Measurements from ENCODE around the gene C19orf47.

C19orf47 gene

DNA sequence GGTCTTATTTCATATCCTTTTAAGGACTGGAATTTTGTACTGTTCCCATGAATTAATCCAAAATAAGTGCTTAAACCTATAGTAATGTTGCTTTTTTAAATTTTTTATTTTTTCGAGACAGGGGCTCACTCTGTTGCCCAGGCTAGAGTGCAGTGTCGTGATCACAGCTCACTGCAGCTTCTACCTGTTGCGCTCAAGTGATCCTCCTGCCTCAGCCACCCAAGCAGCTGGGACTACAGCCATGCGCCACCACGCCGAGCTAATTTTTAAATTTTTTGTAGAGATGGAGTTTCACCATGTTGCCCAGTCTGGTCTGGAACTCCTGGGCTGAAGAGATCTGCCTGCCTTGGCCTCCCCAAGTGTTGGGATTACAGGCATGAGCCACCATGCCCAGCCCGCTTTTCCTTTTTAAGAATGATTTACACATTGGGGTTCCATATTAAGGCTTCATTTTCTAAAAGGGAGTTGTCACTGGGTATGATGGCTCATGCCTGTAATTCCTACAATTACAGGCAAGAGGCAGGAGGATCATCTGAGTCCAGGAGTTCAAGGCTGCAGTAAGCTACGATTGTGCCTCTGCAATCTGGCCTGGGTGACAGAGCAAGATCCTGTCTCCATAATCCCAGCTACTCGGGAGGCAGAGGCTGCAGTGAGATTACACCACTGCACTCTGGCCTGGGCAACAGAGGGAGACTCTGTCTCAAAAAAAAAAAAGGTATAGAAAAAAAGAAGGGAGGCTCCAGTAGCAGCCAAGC lies 34.8 kb downstream of the C19orf47 start:
- no peak for DNase-seq

DNA sequence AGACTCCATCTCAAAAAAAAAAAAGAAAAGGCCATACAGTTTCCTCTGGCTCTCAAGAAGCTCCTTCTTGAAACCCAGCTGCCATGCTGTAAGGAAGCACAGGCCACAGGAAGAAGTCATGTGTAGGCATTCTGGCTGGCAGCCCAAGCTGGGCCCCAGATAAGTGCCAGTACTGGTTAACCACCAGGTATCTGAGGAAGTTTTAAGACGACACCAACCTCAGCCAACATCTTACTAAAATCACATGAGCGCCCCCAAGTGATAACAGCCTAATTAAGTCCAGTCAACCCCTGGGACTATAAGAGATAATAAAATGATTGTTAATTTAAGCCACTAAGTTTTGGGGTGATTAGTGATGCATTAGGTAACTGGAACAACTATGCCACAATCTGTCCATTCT lies 35.7 kb downstream of the C19orf47 start:
- DNase-seq, result no peak

DNA sequence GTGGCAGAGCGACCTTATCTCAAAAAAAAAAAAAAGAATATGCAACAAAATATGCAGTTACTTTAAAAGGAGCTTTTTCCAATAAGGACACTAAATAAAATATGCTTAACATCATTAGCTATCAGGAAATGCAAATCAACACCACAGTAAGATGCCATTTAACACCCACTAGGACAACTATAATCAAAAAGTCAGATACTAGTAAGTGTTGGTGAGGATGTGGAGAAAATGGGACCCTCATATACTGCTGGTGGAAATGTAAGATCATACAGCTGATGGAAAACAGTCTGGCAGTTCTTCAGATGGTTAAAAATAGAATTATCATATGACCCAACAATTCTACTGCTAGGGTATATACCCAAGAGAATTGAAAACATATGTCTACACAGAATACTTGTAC lies 38.5 kb downstream of the C19orf47 start:
- no peak for DNase-seq

DNA sequence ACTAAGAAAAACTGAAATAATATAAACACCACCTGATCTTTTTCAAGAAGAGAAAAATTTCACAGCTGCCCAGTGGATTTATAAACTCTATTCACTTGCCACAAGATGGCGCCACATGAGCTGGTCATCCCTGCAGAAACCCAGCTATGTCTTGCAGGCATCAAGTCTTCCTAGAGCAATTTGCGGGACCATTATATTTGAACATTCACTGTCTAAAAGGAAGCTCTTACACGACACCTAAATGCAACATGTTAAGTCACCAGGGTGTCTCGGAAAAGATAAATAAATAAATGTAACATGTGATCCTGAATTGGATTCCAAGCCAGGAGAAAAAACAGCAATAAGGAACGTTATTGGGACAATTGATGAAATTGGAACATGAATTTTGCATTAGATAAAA lies 42.8 kb downstream of the C19orf47 start:
- DNase-seq, result peak; percentile 85

DNA sequence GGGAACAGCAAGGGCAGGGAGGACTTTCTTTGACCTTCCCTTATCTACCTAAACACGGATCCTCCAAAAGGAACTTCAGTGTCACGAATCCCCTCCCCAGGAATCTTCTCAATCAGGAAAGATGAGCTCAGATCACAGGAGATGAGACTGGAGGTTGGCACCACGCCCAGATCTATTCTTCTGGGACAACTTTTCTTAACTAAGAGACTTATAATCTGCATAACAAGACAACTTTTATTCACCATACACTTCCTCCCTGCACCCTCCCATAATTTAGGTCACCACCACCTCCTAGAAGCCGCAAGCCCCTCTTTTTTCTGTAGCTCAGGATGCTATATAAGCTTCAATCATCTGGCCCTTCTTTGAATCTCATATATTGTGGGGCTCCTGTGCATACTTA lies 43.9 kb downstream of the C19orf47 start:
- no peak for DNase-seq

DNA sequence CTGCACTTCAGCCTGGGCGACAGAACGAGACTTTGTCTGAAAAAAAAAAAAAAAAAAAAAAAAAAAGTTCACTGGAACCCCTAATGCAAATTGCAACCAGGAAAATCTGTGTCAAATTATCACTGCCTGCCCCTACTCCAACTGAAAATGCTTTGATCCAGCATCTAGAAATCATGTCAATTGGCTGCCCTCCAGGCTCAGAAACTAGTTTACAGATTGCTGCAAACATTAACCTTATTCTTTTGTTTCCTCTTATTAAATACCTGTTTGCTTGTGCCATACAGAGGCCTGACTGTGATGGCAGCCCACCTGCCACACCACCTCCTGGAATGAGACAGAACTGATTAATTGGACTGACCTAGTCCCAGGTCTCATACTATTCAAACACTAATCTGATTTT lies 44.4 kb downstream of the C19orf47 start:
- no peak for DNase-seq

DNA sequence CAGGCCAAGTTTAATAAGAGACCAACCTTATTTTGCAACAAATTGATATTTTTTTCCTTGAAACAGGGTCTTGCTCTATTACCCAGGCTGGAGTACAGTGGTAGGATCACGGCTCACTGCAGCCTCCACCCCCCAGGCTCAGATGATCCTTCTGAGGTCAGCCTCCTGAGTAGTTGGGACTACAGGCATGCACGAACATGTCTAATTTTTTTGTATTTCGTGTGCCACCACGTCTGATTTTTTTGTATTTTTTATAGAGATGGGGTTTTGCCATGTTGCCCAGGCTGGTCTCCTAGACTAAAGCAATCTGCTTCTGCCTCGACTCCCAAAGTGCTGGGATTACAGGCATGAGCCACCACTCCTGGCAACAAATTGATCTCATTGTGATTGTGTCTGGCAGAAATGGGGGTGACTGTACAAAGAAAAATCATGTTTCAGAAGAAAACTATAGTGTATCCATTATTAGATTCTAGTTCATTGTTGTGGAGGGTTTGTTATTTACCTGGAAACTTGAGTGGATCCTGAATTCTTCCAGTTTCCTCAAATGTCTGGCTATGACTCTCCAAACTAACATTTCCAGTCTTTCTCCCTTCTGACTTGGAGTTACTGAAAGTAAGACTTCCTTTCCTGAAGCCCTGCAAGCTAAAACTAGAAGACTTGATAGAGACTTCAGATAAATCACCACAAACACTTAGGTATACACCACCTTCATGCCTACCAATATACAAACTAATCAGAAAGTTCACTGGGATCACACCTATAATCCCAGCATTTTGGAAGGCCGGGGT lies 45.8 kb downstream of the C19orf47 start:
- no peak for DNase-seq

DNA sequence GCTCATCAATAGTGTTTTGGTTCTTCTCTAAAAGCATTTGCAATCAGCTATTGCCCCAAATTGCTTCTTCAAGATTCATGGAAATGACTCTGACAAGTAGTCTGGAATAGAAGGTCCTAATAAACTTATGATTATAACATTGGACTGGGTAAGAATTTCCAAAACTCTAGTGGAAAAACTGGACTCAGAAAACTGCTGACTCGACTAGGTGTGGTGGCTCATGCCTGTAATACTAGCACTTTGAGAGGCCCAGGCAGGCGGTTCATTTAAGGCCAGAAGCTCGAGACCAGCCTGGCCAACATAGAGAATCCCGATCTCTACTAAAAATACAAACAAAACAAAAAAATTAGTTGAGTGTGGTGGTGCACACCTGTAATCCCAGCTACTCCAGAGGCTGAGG lies 47.5 kb downstream of the C19orf47 start:
- DNase-seq, result no peak

DNA sequence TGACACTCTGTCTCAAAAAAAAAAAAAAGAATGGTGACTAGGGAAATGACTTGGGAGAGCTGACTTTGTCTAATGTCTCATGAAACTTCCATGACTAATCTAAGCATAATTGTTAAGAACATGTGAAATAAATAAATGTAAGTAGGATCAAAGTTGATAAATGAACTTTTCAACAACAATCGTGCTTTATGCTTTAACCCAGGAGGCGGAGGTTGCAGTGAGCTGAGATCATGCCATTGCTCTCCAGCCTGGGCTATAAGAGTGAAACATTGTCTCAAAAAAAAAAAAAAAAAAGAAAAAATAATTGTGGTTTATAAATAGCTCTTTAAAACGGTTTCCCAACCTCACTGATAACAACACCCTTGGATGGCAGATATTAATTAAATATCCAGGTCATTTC lies 50.2 kb downstream of the C19orf47 start:
- DNase-seq, result no peak

DNA sequence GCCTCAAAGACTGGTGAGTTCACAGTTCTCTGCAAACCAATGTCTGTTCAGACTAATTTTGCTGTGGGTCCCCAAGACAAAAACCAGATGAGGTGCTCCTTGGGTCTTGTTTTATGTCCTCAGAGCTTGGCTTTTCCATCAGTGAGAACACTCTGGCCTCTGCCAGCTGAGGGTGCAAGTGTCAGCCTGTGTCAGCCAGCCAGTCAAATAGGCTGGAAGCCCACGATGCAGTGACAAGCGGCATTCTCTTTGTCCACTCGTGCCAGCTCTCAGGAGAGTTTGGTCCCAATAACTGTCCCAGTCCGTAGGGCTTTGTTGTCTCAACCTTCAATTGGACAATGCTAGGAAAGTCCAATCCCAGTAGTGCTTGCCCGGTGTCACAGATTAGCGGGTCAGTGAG lies 53.6 kb downstream of the C19orf47 start:
- no peak for DNase-seq

DNA sequence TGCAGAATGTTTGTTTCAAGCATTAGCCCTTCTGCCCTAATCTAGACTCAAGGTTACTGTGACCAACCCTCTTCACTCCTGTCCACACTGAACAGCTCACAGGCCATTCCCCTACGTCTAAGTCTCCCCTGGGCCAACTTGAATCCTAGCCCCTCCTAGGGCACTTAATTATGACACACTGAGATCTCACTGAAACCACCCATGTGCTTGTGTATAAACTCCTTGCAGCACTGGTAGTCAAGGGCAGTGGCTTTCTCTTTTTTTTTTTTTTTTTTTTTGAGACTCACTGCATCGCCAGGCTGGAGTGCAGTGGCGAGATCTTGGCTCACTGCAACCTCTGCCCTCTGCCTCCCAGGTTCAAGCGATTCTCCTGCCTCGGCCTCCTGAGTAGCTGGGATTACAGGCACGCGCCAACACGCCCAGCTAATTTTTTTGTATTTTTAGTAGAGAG lies 61.2 kb downstream of the C19orf47 start:
- no peak for DNase-seq

DNA sequence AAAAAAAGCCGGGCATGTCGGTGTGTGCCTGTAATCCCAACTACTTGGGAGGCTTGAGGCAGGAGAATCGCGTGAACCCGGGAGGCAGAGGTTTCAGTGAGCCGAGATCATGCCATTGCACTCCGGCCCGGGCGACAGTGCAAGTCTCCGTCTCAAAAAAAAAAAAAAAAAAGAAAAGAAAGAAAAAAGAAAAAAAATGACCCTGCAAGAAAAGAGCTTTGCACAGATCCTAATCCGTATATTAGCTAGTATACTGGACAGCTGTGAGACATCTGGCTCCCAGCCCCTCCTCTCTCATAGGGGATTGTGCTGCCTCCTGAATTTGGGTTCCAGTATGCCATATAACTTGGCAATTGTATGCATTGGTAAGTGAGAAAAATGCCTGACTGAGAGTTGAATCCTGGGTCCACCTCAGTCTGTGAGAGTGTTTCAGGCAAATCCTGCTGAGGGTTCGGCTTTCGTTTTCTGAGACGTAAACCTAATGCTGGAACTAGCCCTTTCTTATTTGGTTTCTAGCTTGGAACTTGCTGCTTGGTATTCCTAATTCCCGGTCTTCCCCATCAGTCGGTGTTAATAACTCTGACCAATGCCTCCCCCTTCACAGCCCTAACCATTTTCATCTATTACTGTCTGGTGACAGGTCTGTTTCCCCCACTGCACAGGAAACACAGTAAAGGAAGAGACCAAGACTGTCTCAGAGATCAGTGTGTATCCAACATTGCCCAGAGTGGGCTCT lies 61.8 kb downstream of the C19orf47 start:
- DNase-seq, result peak; percentile 33

DNA sequence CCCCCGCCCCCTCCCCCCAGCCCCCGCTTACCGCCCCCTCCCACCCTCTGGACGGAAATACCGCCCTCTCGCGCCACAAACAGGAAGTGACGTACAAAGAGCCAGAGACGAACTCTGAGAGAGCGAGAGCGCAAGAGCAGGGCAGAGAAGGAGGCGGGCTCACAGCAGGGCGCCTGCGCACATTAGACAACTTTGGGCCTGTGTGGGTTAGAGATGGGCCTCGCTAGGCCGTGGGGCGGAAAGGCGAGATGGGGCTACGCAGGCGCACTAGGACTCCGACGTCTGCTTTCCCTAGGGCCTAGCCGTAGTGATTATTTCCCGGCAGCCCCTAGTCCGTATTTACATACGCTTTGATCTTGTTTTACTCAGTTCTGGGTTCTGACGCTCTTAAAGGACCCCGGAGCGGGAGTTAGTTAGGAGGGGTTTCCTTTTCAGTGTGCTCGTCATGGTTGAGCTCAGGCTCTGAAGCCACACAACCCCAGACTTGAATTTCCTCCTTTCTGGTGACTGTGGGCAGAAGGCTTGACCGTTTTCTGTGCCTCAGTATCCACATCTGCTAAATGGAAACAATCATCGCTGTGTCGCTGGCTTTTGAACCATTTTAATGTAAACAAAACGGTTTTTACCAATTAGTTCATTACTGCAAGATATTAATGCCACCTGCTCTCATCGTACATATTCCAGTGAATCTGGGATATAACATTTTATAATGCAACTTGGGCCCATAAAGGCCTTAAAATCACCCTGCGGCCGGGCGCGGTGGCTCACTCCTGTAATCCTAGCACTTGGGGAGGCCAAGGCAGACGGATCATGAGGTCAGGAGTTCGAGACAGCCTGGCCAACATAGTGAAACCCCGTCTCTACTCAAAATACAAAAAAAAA lies 62.6 kb downstream of the C19orf47 start:
- DNase-seq, result peak; percentile 99

DNA sequence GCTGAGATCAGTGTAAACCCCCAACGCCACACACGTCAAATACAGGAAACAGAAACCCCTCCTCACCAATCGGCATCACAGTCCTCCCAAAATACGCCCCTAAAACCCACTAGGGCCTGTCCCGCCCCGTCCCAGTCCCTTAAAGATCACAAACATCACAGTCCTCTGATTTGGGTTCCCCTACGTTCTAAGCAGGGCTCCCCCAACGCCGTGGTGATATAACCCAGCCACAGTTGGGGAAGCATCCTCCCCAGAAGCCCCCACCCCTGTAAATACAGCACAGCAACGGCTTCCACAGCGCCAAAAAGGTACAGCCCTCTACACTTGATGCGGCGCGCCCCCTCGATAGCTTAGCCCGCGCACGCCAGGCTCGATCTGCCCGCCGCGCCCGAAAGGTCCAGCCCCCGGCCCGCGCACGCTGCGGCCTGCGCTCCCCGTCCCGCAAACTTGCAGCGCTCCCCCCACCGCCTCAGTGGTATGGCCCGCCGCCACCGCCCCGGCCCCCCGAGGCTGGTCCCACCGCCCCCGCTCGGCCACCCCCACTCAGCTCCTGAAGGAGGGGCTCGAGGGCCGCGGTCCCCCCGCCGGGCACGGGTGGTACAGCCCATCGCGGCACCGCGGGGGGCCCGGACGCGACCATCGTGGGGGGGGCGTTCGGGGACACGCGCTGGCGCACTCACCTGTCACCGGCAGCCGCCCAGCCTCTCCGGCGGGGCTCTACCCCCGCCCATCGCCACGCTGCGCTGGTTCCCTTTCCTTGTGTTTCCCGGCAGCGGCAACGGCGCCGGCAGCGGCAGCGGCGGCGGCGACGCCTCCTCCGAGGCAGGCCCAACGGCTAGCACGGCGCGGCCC lies 63.5 kb downstream of the C19orf47 start, which contains the start of gene AKT2:
Gene AKT2, minus strand, starts transcription at position 845 of the 852 bp plus-strand sequence. CDS start 20,078 bp downstream, outside the sequence.
- DNase-seq, result peak; percentile 71

DNA sequence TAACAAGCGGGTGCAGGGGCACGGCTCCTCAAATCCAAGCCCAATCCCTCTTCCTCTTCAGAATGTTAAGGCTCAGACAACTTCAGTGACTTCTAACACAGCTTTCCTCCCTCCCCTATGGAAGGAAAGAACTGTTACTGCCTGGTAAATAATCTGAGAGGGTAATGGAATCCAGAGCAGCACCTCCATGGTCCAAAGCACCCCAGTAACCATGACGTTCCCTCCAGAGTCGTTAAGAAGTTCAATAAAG lies 64.0 kb downstream of the C19orf47 start:
- DNase-seq, result no peak

DNA sequence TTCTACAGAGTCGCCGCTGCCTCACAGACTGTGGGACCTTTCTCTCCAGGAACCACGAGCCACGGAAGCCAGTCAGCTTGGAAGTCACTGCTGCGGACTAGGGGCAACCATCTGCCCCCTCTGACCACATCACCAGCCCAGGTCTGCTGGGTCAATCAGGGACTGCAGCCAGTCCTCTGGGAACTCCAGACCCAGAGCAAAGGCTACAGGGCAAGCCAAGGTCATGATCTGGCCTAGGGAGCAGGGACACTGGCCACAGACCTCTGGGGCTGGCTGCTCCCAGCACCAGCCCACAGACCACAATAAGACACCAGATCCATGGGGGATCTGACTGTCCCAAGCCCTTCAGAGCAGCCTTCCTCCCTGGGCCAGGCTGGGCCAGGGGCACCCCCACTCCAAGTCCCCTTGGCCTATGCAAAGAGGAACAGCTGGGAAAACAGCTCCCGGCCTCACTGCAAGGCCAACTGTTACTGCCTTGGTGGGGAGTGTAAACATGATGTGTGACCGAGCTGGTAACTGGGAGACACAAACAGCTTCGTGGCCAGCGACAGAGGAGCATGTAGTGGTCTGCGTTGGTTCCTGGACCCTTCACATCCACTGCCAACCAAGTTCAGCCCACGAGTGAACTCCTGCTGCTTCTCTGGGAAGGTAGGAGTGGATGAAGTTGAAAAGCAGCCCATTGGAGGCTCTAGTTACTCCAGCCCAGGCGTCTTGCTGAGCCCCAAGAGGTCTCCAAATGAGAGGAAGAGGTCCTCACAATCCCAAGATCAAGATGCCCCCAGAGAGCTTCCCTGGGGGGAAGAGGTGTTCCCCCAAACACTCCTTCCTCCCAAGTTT lies 64.6 kb downstream of the C19orf47 start:
- DNase-seq, result peak; percentile 58

DNA sequence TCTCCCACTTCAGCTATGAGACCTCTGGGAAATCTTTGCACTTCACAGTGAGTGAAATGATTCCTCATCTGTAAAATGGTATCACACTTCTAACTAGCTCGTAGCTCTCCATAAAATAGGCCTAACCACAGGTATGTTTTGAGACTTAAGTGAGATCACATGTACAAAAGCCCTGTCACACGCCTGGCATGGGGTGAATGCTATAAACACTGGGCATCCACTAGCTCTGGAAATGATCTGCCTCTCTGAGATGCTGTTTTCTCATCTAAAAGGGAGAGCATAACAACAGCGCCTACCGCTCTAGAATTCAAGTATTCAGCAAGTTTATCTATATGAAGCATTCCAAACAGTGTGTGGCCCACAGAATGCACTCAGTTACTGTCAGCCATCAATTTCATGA lies 65.3 kb downstream of the C19orf47 start:
- DNase-seq, result no peak

DNA sequence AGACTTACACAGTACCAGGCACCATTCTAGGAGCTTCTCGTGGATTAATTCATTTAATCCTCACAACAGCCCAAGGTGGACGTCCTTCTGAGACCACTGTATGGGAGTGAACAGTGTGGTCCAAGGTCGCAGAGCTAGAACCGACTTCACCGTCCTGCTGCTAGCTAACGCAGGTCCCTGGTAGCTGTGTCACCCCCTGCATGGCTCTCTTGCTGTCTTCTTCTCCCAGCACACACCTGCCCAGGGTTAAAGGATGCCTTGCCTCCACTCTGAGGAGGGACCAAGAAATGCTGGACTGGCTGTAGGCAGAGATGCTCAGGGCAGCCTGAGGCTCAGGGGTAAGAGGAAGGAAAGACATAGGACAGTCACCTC lies 66.0 kb downstream of the C19orf47 start:
- DNase-seq, result no peak

DNA sequence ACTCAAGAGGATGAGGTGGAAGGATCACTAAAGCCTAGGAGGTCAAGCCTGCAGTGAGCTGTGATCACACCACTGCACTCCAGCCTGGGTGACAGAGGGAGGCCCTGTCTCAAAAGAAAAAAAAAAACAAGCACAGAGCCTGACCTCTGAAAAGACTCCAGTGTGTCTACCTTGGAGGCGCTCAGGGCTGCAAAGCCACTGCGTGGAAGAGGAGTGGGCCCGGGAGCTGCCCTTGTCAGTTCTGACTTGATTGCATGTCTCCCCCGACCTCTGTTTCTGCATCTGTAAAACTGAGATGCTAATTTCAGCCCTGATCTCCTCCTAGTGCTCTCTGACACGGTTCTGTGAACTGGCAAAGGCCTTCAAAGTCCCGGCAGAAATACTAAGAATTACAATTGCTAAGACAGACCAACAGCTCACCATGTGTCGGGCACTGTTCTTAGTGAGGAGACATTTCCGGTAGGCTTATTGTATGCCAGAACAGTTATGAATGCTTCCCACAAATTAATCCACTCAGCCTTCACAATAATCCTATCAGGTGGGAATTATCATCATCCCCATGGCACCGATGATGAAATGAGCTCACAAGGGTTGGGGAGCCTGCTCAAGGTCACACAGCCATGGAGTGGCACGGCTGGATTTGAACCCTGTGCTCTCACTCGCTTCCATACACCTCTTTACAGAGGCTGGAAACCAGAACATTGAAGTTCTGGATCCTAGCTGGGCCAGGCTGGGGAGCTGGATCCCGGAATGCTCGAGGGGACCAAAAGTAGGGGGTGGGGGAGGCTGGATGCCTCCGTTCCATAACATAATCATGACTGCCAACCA lies 66.6 kb downstream of the C19orf47 start:
- no peak for DNase-seq
